Measurements from ENCODE around the gene CCR9. TPM values are rescaled to one million over a fixed set of nuclear protein-coding genes. Genes with fewer than 3 reads are reported as not detected.

The CCR9 gene
- total and polyA plus RNA-seq, 10 of the 15 experiments (the other 5 are each of a cell fraction or from before 2014, with no cell fraction given), result 0.05 to 3.9 (median 2.4) TPM

- TF ChIP-seq ATF2 (IDR thresholded peaks at IDR 0.05; ENCODE audit: low read length) (no peak), ETV6 (conservative IDR thresholded peaks at IDR 0.05 in 1 of 2, IDR thresholded peaks at IDR 0.05 in 1 of 2; ENCODE audit: borderline replicate concordance in 1 of 2, low read depth in 1 of 2) (0 out of 4 replicates have a peak, but pooled peaks of 1 of the 2 experiments have one; percentile 11), ZNF687 (IDR thresholded peaks at IDR 0.05) (no peak), E4F1 (IDR thresholded peaks at IDR 0.05; ENCODE audit: borderline replicate concordance, partially characterized antibody) (no peak), NFYA (IDR thresholded peaks at IDR 0.05; ENCODE audit: borderline replicate concordance, low read depth, low read length) (no peak), ELK1 (IDR thresholded peaks at IDR 0.05; ENCODE audit: low read depth, low read length) (no peak)
Observed at GRCh38 chr3:45887285-45887684, 942 bp downstream of the CCR9 start (continued).
